H1 (cell line): ENCODE measurements around the gene CD8B2. TPM values are rescaled to one million over a fixed set of nuclear protein-coding genes. Genes with fewer than 3 reads are reported as not detected.

Experiments used
- CTCF ChIA-PET: fragments of 300-600 bp; sonication (Branson Sonifier 250); formaldehyde crosslinking; loops from one replicate; lab custom pipeline; 2021; ENCODE audit not compliant: partially characterized antibody; lab: Charles Lee
- POLR2A ChIA-PET: fragments of 300-600 bp; sonication (Branson Sonifier 250); formaldehyde crosslinking; loops from one replicate; lab custom pipeline; 2021; ENCODE audit warnings: inconsistent platforms; ENCODE audit not compliant: partially characterized antibody; lab: Charles Lee
- DNase-seq, 2 experiments: peaks; one replicate each; pipeline versions ENCODE4 v3.0.0 to v3.0.0-alpha.2; 2010 to 2022; ENCODE audit warnings: low spot score in 2 of 2, low read depth in 1 of 2, mixed read lengths in 1 of 2
- FAIRE-seq: peaks from 2 replicates; lab custom pipeline; 2011; peaks lifted over from hg19 to GRCh38; lab: Jason Lieb, UNC
- H2AFZ ChIP-seq: 2 replicates; pipeline ENCODE4 v1.8.1; 2012; ENCODE audit warnings: low read length, inconsistent platforms
- H2AK5ac ChIP-seq: 2 replicates; pipeline ENCODE4 v1.6.1; 2013; ENCODE audit warnings: low read depth, low read length
- H2BK120ac ChIP-seq: replicated peaks from 2 replicates; pipeline ENCODE3; 2013; ENCODE audit warnings: low read depth, low read length, inconsistent platforms
- H2BK12ac ChIP-seq: 2 replicates; pipeline ENCODE4 v1.6.1; 2013; ENCODE audit warnings: low read depth, low read length
- H2BK15ac ChIP-seq: 2 replicates; pipeline ENCODE4 v1.6.1; 2013; ENCODE audit warnings: low read length
- H2BK20ac ChIP-seq: 2 replicates; pipeline ENCODE4 v1.6.1; 2013; ENCODE audit warnings: low read length
- H2BK5ac ChIP-seq: 2 replicates; pipeline ENCODE4 v1.6.1; 2013; ENCODE audit warnings: low read depth, low read length
- H3K14ac ChIP-seq: 2 replicates; pipeline ENCODE4 v1.6.1; 2013; ENCODE audit warnings: inconsistent platforms; ENCODE audit not compliant: insufficient read length
- H3K18ac ChIP-seq: 2 replicates; pipeline ENCODE4 v1.6.1; 2013; ENCODE audit warnings: low read length; ENCODE audit errors: extremely low read depth
- H3K23ac ChIP-seq: 2 replicates; pipeline ENCODE4 v1.6.1; 2013; ENCODE audit warnings: inconsistent platforms; ENCODE audit not compliant: insufficient read length
- H3K23me2 ChIP-seq: 2 replicates; pipeline ENCODE4 v1.6.1; 2013; ENCODE audit warnings: low read depth, low read length
- H3K27ac ChIP-seq: 2 replicates; pipeline ENCODE4 v1.6.1; 2011; ENCODE audit warnings: low read depth, low read length, inconsistent platforms
- H3K27me3 ChIP-seq, 4 experiments: replicated peaks in 1 of 4; 1 replicate in 1 of 4; 2 replicates in 3 of 4; pipeline versions ENCODE4 v1.6.1 to v1.8.1; 2011 to 2013; ENCODE audit warnings: low read length in 3 of 4, mild to moderate bottlenecking in 3 of 4, inconsistent platforms in 2 of 4, mixed read lengths in 2 of 4, moderate library complexity in 1 of 4; ENCODE audit not compliant: control insufficient read depth in 3 of 4, insufficient read depth in 3 of 4; ENCODE audit errors: extremely low read depth in 1 of 4
- H3K36me3 ChIP-seq, 4 experiments: 2 replicates each; pipeline versions ENCODE4 v1.6.1 to v1.8.1; 2011 to 2013; ENCODE audit warnings: mild to moderate bottlenecking in 4 of 4, low read length in 3 of 4, moderate library complexity in 2 of 4, control low read depth in 1 of 4, inconsistent platforms in 1 of 4; ENCODE audit not compliant: insufficient read depth in 4 of 4, control insufficient read depth in 2 of 4
- H3K4ac ChIP-seq: replicated peaks from 2 replicates; pipeline ENCODE3; 2013; ENCODE audit warnings: low read length, low read depth, mixed read lengths, inconsistent platforms; ENCODE audit not compliant: insufficient read length
- H3K4me1 ChIP-seq, 4 experiments: replicated peaks in 1 of 4; 1 replicate in 1 of 4; 2 replicates in 3 of 4; pipeline versions ENCODE4 v1.6.1 to v1.8.1; 2011 to 2013; ENCODE audit warnings: low read length in 3 of 4, inconsistent platforms in 2 of 4, mixed read lengths in 1 of 4; ENCODE audit not compliant: insufficient read depth in 4 of 4, control insufficient read depth in 3 of 4
- H3K4me2 ChIP-seq, 2 experiments: 2 replicates each; pipeline versions ENCODE4 v1.6.1 to v1.8.1; 2011 to 2013; ENCODE audit warnings: low read depth in 2 of 2, low read length in 2 of 2, control low read depth in 1 of 2, inconsistent platforms in 1 of 2, mild to moderate bottlenecking in 1 of 2; ENCODE audit not compliant: insufficient read depth in 1 of 2
- H3K4me3 ChIP-seq, 4 experiments: fragments of 200-600, 300-600 bp in 1 of 4; sonication (generic), shearing (Covaris generic), sonication (Bioruptor Twin) in 1 of 4; 2 replicates each; pipeline versions ENCODE4 v1.5.1 to v1.8.1; 2011 to 2016; ENCODE audit warnings: low read length in 4 of 4, low read depth in 3 of 4, control low read depth in 2 of 4, inconsistent platforms in 2 of 4, mild to moderate bottlenecking in 2 of 4, mixed read lengths in 1 of 4, moderate library complexity in 1 of 4; ENCODE audit not compliant: insufficient read depth in 2 of 4; ENCODE audit errors: extremely low read depth in 1 of 4
- H3K56ac ChIP-seq: replicated peaks from 2 replicates; pipeline ENCODE3; 2013; ENCODE audit warnings: low read depth, mild to moderate bottlenecking, mixed read lengths, low read length, inconsistent platforms; ENCODE audit not compliant: insufficient read length
- H3K79me1 ChIP-seq: 2 replicates; pipeline ENCODE4 v1.6.1; 2013; ENCODE audit warnings: low read depth, low read length, control low read depth
- H3K79me2 ChIP-seq, 2 experiments: 2 replicates each; pipeline versions ENCODE4 v1.6.1 to v1.8.1; 2012 to 2013; ENCODE audit warnings: low read length in 2 of 2, mild to moderate bottlenecking in 2 of 2, inconsistent platforms in 1 of 2; ENCODE audit not compliant: insufficient read depth in 2 of 2, control insufficient read depth in 1 of 2
- H3K9ac ChIP-seq, 4 experiments: replicated peaks in 1 of 4; 1 replicate in 1 of 4; 2 replicates in 3 of 4; pipeline versions ENCODE4 v1.6.1 to v1.8.1; 2011 to 2013; ENCODE audit warnings: low read depth in 3 of 4, low read length in 3 of 4, control low read depth in 2 of 4, mild to moderate bottlenecking in 2 of 4, moderate library complexity in 2 of 4, inconsistent platforms in 1 of 4; ENCODE audit errors: extremely low read depth in 1 of 4
- H3K9me3 ChIP-seq, 2 experiments: 2 replicates each; pipeline versions ENCODE4 v1.6.1 to v1.8.1; 2012 to 2013; ENCODE audit warnings: mild to moderate bottlenecking in 2 of 2, moderate library complexity in 2 of 2, control low read depth in 1 of 2, inconsistent platforms in 1 of 2, low read depth in 1 of 2, low read length in 1 of 2, mixed read lengths in 1 of 2; ENCODE audit not compliant: insufficient read depth in 2 of 2
- H4K20me1 ChIP-seq, 2 experiments: replicated peaks in 1 of 2; 2 replicates each; pipeline versions ENCODE3 to v1.8.1; 2011 to 2013; ENCODE audit warnings: inconsistent platforms in 2 of 2, low read length in 2 of 2, mild to moderate bottlenecking in 1 of 2; ENCODE audit not compliant: insufficient read depth in 2 of 2, control insufficient read depth in 1 of 2
- H4K5ac ChIP-seq: 2 replicates; pipeline ENCODE4 v1.6.1; 2013; ENCODE audit warnings: low read length, low read depth, mixed read lengths, inconsistent platforms; ENCODE audit not compliant: insufficient read length
- H4K8ac ChIP-seq: 2 replicates; pipeline ENCODE4 v1.8.0; 2013; ENCODE audit warnings: mild to moderate bottlenecking, moderate library complexity, low read length, inconsistent platforms; ENCODE audit not compliant: insufficient read depth; ENCODE audit errors: extremely low read depth
- H4K91ac ChIP-seq: replicated peaks from 2 replicates; pipeline ENCODE3; 2013; ENCODE audit warnings: low read length, mixed read lengths, inconsistent platforms; ENCODE audit not compliant: insufficient read length
- JUN ChIP-seq: IDR thresholded peaks from 2 replicates; pipeline ENCODE4 v1.6.1; 2011; ENCODE audit warnings: low read depth, mild to moderate bottlenecking, improper control_type of control experiment, low read length
- SP1 ChIP-seq: IDR thresholded peaks from 2 replicates; pipeline ENCODE4 v1.6.1; 2011; ENCODE audit warnings: low read depth, low read length
- WGBS, 2 experiments: shearing (Covaris generic) in 1 of 2; methylation state at CpG; one replicate each; pipeline versions ENCODE4 v1.1.6 to v1.1.7; 2013 to 2015; ENCODE audit warnings: low lambda C conversion rate in 2 of 2, mixed read lengths in 2 of 2, inconsistent platforms in 1 of 2, low coverage in 1 of 2, missing lambda C conversion rate in 1 of 2; ENCODE audit not compliant: insufficient replicate concordance in 2 of 2, insufficient coverage in 1 of 2, insufficient read length in 1 of 2; ENCODE audit errors: extremely low coverage in 1 of 2, missing lambda C conversion rate in 1 of 2; 5-methylcytosine and 5-hydroxymethylcytosine counted together
- polyA plus RNA-seq, 7 experiments: library from polyadenylated mRNA; depleted of rRNA in 3 of 7; stranded (reverse) in 5 of 7; unstranded in 2 of 7; fragments of >200 nt in 5 of 7; fragments of 200-250 nt in 2 of 7; gene quantifications; 1 replicate in 5 of 7; 2 replicates in 1 of 7; 4 replicates in 1 of 7; pipeline versions ENCODE4 v1.2.1 to v1.2.3, GENCODE V29; 2011 to 2013; ENCODE audit warnings: missing spikeins in 2 of 7, mixed read lengths in 2 of 7
- total RNA-seq: library from RNA; stranded (reverse); fragmentation: NEBNext Ultra II Directional; extraction: Animal tissue kit (Norgen Biotek cat#: 25700); gene quantifications from 2 replicates; pipeline ENCODE4 v1.2.1, GENCODE V29; 2021
- TF ChIP-seq, protein P1 (sequence below), 3 experiments: IDR thresholded peaks; 1 replicate in 2 of 3; 2 replicates in 1 of 3; pipeline versions ENCODE4 v1.5.1 to v1.6.1; 2011; ENCODE audit warnings: low read length in 3 of 3, mild to moderate bottlenecking in 3 of 3, inconsistent platforms in 2 of 3, low read depth in 1 of 3, moderate library complexity in 1 of 3; ENCODE audit not compliant: insufficient read depth in 1 of 3; ENCODE audit errors: control extremely low read depth in 1 of 3

Gene CD8B2
- total and polyA plus RNA-seq, 2 of the 8 experiments (the other 6 are each of a cell fraction or from before 2014, with no cell fraction given), result 0.03 TPM; not detected in 1

DNA sequence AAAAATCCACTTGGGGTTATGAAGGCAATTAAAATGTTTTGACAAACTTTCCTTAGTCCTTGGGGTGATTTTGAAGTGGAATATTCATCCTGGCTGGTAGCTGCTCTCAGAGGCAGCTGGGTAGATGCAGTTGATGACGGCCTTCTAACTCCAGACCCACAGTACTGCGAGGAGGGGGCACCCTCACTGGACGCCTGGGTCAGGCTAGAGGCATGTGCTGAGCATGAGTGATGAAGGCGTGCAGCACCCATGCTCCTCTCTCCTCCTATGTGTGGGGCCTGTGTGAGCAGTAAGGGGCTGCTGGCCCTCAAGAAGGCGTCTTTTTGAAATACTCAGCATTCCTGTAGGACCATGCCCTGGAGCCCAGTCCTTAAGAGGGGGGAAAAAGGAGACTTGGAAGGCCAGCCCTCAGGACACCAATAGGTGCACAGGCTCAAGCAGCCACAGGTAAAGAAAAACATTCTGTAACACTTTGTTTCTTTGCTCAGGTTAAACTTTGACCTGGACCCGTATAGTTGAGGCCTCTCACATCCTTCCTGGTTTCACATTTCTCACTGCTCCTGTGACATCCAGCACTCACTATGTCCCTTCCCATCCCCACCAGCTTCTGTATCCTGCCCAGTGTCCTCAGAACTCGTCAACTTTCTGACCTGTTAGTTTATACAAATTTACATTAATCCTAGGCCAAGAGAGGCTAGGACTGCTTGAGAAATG, 64.4 kb downstream of the CD8B2 start:
- no peaks in the 10 kb centered on the region for H3K79me1 ChIP-seq
- no peak overlapping the region for H3K56ac ChIP-seq
- H4K8ac ChIP-seq, result no peak overlapping the region
- no peak overlapping the region for H2BK120ac ChIP-seq
- WGBS, 2 experiments, result 80% methylated on average over 7 of the region's 7 CpGs; no CpG with 5 or more reads in 1 of the 2 experiments
- no peak overlapping the region for H4K91ac ChIP-seq
- no peak overlapping the region for H4K5ac ChIP-seq
- H4K20me1 ChIP-seq, result no peaks in the 10 kb centered on the region
- H3K14ac ChIP-seq, result no peak overlapping the region
- no peak overlapping the region for H3K4me3 ChIP-seq
- H2BK20ac ChIP-seq, result no peak overlapping the region
- H3K4me1 ChIP-seq, result no peaks in the 10 kb centered on the region
- H2BK15ac ChIP-seq, result no peak overlapping the region
- H3K9ac ChIP-seq, result no peak overlapping the region
- ChIA-PET CTCF (interaction anchor here (0.9 to 2.4 kb wide), 4 partner anchors 10 to 32 kb away, joined by 3 to 9 read pairs (median 3); no protein-coding TSS in a partner anchor), POLR2A (no interaction called here)
- H3K4ac ChIP-seq, result no peak overlapping the region
- no peak overlapping the region for H3K4me2 ChIP-seq
- no peak overlapping the region for H2BK12ac ChIP-seq
- no peaks in the 10 kb centered on the region for H3K79me2 ChIP-seq
- H3K23me2 ChIP-seq, result no peaks in the 10 kb centered on the region; the same call in 1 of the 2 replicates
- FAIRE-seq, result no peak
- H3K9me3 ChIP-seq, result peaks cover 0 to 2% of the 10 kb centered on the region in 2 experiments; a peak in 1 of 4 replicates
- H3K18ac ChIP-seq, result no peak overlapping the region
- H3K27ac ChIP-seq, result no peak overlapping the region
- H3K27me3 ChIP-seq, result no peaks in the 10 kb centered on the region
- no peak overlapping the region for H2AFZ ChIP-seq
- H2BK5ac ChIP-seq, result no peak overlapping the region
- no peak for DNase-seq
- no peak overlapping the region for H2AK5ac ChIP-seq
- no peaks in the 10 kb centered on the region for H3K36me3 ChIP-seq
- no peak overlapping the region for H3K23ac ChIP-seq
- TF ChIP-seq JUN (no peak), SP1 (no peak)
- TF ChIP-seq, protein P1, sequence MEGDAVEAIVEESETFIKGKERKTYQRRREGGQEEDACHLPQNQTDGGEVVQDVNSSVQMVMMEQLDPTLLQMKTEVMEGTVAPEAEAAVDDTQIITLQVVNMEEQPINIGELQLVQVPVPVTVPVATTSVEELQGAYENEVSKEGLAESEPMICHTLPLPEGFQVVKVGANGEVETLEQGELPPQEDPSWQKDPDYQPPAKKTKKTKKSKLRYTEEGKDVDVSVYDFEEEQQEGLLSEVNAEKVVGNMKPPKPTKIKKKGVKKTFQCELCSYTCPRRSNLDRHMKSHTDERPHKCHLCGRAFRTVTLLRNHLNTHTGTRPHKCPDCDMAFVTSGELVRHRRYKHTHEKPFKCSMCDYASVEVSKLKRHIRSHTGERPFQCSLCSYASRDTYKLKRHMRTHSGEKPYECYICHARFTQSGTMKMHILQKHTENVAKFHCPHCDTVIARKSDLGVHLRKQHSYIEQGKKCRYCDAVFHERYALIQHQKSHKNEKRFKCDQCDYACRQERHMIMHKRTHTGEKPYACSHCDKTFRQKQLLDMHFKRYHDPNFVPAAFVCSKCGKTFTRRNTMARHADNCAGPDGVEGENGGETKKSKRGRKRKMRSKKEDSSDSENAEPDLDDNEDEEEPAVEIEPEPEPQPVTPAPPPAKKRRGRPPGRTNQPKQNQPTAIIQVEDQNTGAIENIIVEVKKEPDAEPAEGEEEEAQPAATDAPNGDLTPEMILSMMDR (IDR thresholded peaks at IDR 0.05; ENCODE audit: control extremely low read depth in 1 of 3, insufficient read depth in 1 of 3, low read depth in 1 of 3, low read length in 3 of 3), result no peak
